GM21723 (cell line): ENCODE data around the gene FOSB.

Experiments used
- ATAC-seq: cut with Tn5 transposase; IDR thresholded peaks from one replicate; pipeline ENCODE4 v1.9.1; 2021; ENCODE audit warnings: mild to moderate bottlenecking, moderate library complexity; ENCODE audit not compliant: unreplicated experiment

Gene FOSB

GRCh38 chr19:45467115-45467455, 711 bp upstream of the FOSB start:
- no peak for ATAC-seq

- no peak for ATAC-seq
These were observed 409 bp downstream of the FOSB start for GRCh38 chr19:45468159-45468651.

GRCh38 chr19:45468803-45469131, 971 bp downstream of the FOSB start:
- peak; percentile 24 for ATAC-seq

- ATAC-seq: peak; percentile 54
These were observed 1.5 kb downstream of the FOSB start for GRCh38 chr19:45469132-45469944.

GRCh38 chr19:45469945-45470761, 2.4 kb downstream of the FOSB start:
- ATAC-seq: no peak

GRCh38 chr19:45470762-45471081, 2.9 kb downstream of the FOSB start:
- ATAC-seq: no peak

GRCh38 chr19:45471111-45471930, 3.5 kb downstream of the FOSB start:
- ATAC-seq: no peak

GRCh38 chr19:45471931-45472562, 4.3 kb downstream of the FOSB start:
- ATAC-seq: no peak

- ATAC-seq: no peak
These were observed 5.0 kb downstream of the FOSB start for GRCh38 chr19:45472563-45473366.

- ATAC-seq: no peak
These were observed 5.5 kb downstream of the FOSB start for GRCh38 chr19:45473367-45473681.

GRCh38 chr19:45473682-45474605, 6.1 kb downstream of the FOSB start:
- no peak for ATAC-seq

GRCh38 chr19:45474606-45475521, 7.1 kb downstream of the FOSB start:
- no peak for ATAC-seq

- ATAC-seq: no peak
These were observed 7.9 kb downstream of the FOSB start for GRCh38 chr19:45475537-45476291.

GRCh38 chr19:45476304-45476703, 8.5 kb downstream of the FOSB start:
- ATAC-seq: no peak

GRCh38 chr19:45477186-45477585, 9.4 kb downstream of the FOSB start:
- ATAC-seq: no peak

GRCh38 chr19:45477713-45478453, 10.1 kb downstream of the FOSB start:
- ATAC-seq: no peak
